Endothelial cell of umbilical vein (primary cell): ENCODE measurements around the gene PBXIP1. TPM values are rescaled to one million over a fixed set of nuclear protein-coding genes. Genes with fewer than 3 reads are reported as not detected.

Source experiments
- BruUV-seq: library from RNA; stranded (reverse); fragments of 400-500 nt; replicated peaks from 2 replicates; lab custom pipeline; 2021; lab: Mats Ljungman, UMichigan
- CTCF ChIA-PET: fragments of 300-600, 350-600 bp; sonication (Branson Sonifier 250); formaldehyde crosslinking; loops from one replicate; lab custom pipeline; 2021; ENCODE audit warnings: antibody characterized with exemption, inconsistent platforms; lab: Charles Lee
- POLR2A ChIA-PET: fragments of 300-600, 350-600 bp; sonication (Branson Sonifier 250); formaldehyde crosslinking; loops from one replicate; lab custom pipeline; 2021; ENCODE audit warnings: antibody characterized with exemption, inconsistent platforms; lab: Charles Lee
- DNase-seq: peaks from one replicate; pipeline ENCODE4 v3.0.0-alpha.2; 2011; ENCODE audit warnings: low read depth, low spot score
- FAIRE-seq: peaks from 2 replicates; lab custom pipeline; 2011; peaks lifted over from hg19 to GRCh38; lab: Jason Lieb, UNC
- H2AFZ ChIP-seq: 2 replicates; pipeline ENCODE4 v1.6.0; 2012; ENCODE audit warnings: low read depth, low read length, control low read depth, inconsistent platforms
- H3K27ac ChIP-seq: 2 replicates; pipeline ENCODE4 v1.5.1; 2011; ENCODE audit warnings: low read depth, mild to moderate bottlenecking, control low read depth, low read length, moderate library complexity; ENCODE audit not compliant: insufficient read depth
- H3K27me3 ChIP-seq, 2 experiments: 2 replicates each; pipeline versions ENCODE4 v1.6.0 to v1.6.1; 2011; ENCODE audit warnings: low read length in 2 of 2, mixed read lengths in 1 of 2; ENCODE audit not compliant: control insufficient read depth in 2 of 2, insufficient read depth in 2 of 2
- H3K36me3 ChIP-seq, 2 experiments: 2 replicates in 1 of 2; 3 replicates in 1 of 2; pipeline ENCODE4 v1.5.1; 2011; ENCODE audit warnings: low read length in 2 of 2, mild to moderate bottlenecking in 1 of 2, moderate library complexity in 1 of 2; ENCODE audit not compliant: control insufficient read depth in 2 of 2, insufficient read depth in 2 of 2; ENCODE audit errors: extremely low read depth in 1 of 2
- H3K4me1 ChIP-seq: 3 replicates; pipeline ENCODE4 v1.5.1; 2011; ENCODE audit warnings: mild to moderate bottlenecking, low read length; ENCODE audit not compliant: control insufficient read depth, insufficient read depth; ENCODE audit errors: extremely low read depth
- H3K4me2 ChIP-seq: 2 replicates; pipeline ENCODE4 v1.6.1; 2011; ENCODE audit warnings: low read length, control low read depth, mixed read lengths; ENCODE audit not compliant: insufficient read depth
- H3K4me3 ChIP-seq, 3 experiments: fragments of 200-600 bp in 1 of 3; sonication (generic), shearing (Covaris generic) in 1 of 3; replicated peaks in 1 of 3; 2 replicates each; pipeline ENCODE4 v1.5.1; 2011 to 2016; ENCODE audit warnings: control low read depth in 3 of 3, low read length in 3 of 3, mild to moderate bottlenecking in 2 of 3, inconsistent platforms in 1 of 3, low read depth in 1 of 3, moderate library complexity in 1 of 3; ENCODE audit not compliant: insufficient read depth in 1 of 3
- H3K79me2 ChIP-seq: 2 replicates; pipeline ENCODE4 v1.6.0; 2012; ENCODE audit warnings: low read length, inconsistent platforms; ENCODE audit not compliant: control insufficient read depth, insufficient read depth
- H3K9ac ChIP-seq: replicated peaks from 2 replicates; pipeline ENCODE3; 2011; ENCODE audit warnings: low read length, control low read depth; ENCODE audit not compliant: insufficient read depth; ENCODE audit errors: extremely low read depth
- H3K9me1 ChIP-seq: replicated peaks from 3 replicates; pipeline ENCODE4 v1.6.0; 2011; ENCODE audit warnings: mild to moderate bottlenecking, low read length; ENCODE audit not compliant: control insufficient read depth, insufficient read depth; ENCODE audit errors: extremely low read depth
- H3K9me3 ChIP-seq: replicated peaks from 2 replicates; pipeline ENCODE4 v1.5.1; 2012; ENCODE audit warnings: low read length, inconsistent platforms; ENCODE audit not compliant: control insufficient read depth, insufficient read depth
- H4K20me1 ChIP-seq: replicated peaks from 2 replicates; pipeline ENCODE3; 2011; ENCODE audit warnings: mild to moderate bottlenecking, low read length; ENCODE audit not compliant: control insufficient read depth, insufficient read depth; ENCODE audit errors: extremely low read depth
- POLR2A ChIP-seq: IDR thresholded peaks from 2 replicates; pipeline ENCODE4 v1.6.1; 2012; ENCODE audit warnings: low read depth, mild to moderate bottlenecking, control low read depth, low read length
- dilution Hi-C: fragments of 300-500 bp; cut with MboI; formaldehyde crosslinking; loops from one replicate; pipeline ENCODE4 v1.15.0; 2019; ENCODE audit warnings: low sequenced_read_pairs; ENCODE audit not compliant: extremely low pct_ligation_motif_present
- intact Hi-C: fragments of 100-400 bp; cut with micrococcal nuclease; formaldehyde crosslinking; loops from one replicate; pipeline ENCODE4 v1.10.0; 2022
- polyA plus RNA-seq, 4 experiments: library from polyadenylated mRNA; depleted of rRNA in 3 of 4; stranded (reverse) in 3 of 4; unstranded in 1 of 4; fragments of >200 nt; gene quantifications; 2 replicates each; pipeline versions ENCODE4 v1.2.1 to v1.2.3, GENCODE V29; 2011 to 2012; ENCODE audit warnings: missing spikeins in 1 of 4
- total RNA-seq: library from RNA; stranded (reverse); gene quantifications from 2 replicates; pipeline ENCODE4 v1.2.3, GENCODE V29; 2021
- TF ChIP-seq, protein P1 (sequence below): IDR thresholded peaks from 2 replicates; pipeline ENCODE4 v1.6.1; 2011; ENCODE audit not compliant: insufficient read depth, insufficient read length
- TF ChIP-seq, protein P2 (sequence below), 2 donors: IDR thresholded peaks; 1 replicate in 1 of 2; 2 replicates in 1 of 2; pipeline ENCODE4 v1.5.1; 2011; ENCODE audit warnings: low read length in 2 of 2, mild to moderate bottlenecking in 2 of 2, moderate library complexity in 2 of 2, control low read depth in 1 of 2, inconsistent platforms in 1 of 2, low read depth in 1 of 2; ENCODE audit not compliant: insufficient read depth in 1 of 2; ENCODE audit errors: extremely low read depth in 1 of 2

Gene PBXIP1
- total and polyA plus RNA-seq, 2 donors (not counting 3 experiments of a cell fraction or from before 2014, with no cell fraction given) = 49.4 to 54.7 TPM

DNA sequence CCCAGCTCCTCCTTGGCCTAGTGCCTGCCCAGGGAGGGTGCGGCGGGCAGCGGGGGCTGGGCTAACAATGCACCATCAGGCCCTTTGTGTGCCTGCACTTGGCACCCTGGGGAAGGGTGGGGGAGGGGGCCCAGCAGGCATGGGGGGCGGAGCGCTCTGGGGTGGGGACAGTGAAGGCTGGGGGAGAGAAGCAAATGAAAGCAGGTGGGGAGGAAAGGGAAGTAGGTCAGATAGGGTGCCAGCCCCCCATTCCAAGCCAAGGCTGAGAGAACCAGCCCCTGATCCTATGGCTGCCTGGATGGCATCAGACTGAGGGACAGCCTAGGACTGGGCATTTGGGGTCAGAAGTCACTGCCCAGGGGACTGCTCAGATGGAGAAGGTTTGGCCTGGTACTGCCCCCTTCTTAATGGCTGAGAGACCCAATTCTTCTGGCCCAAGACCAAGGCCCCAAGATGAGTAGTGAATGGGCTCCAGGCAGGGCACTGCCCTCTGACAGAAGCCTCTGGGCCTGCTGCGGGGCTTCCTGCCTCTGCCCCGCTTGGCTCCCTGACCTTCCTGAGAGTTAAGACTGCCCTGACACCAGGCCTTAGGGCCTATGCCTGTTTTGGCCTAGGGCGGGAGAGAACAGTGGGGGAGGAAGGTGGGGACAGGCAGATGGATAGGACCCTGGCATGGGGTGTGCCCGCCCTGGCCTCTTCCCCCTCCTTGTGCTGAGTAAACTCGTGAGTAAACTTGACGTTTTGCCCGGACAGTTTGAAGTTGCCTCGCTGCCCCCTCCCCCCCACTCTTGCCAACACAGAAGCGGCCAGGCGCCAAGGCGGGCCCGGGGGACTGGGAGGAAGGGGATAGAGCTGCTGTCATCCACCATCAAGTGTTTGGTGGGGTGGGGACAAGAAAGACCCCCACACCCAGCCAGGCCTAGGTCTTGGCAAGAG lies 49.4 kb upstream of the PBXIP1 start:
- Histone ChIP-seq H3K9ac (no peak overlapping the region), H2AFZ (no peak overlapping the region), H3K79me2 (peaks cover 16% of the 10 kb centered on the region), H3K4me3 (no peak overlapping the region), H3K27ac (no peak overlapping the region), H3K4me1 (peaks cover 17% of the 10 kb centered on the region), H3K27me3 (no peaks in the 10 kb centered on the region), H3K4me2 (no peak overlapping the region), H3K9me1 (no peaks in the 10 kb centered on the region), H3K9me3 (no peaks in the 10 kb centered on the region), H3K36me3 (no peaks in the 10 kb centered on the region), H4K20me1 (no peaks in the 10 kb centered on the region)
- FAIRE-seq (no peak), DNase-seq (no peak)
- CTCF ChIA-PET = interaction anchor here (1.1 to 6.5 kb wide), 4 partner anchors 9 to 39 kb away, joined by 3 to 87 read pairs (median 24); no protein-coding TSS in a partner anchor
- POLR2A ChIA-PET = interaction anchor here (0.6 kb wide), 2 partner anchors 10 to 1114 kb away, joined by 4 to 6 read pairs; no protein-coding TSS in a partner anchor
- dilution Hi-C loops = no loop called here
- TF ChIP-seq, protein P1, sequence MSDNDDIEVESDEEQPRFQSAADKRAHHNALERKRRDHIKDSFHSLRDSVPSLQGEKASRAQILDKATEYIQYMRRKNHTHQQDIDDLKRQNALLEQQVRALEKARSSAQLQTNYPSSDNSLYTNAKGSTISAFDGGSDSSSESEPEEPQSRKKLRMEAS = no peak
- no peak for TF ChIP-seq POLR2A
- TF ChIP-seq, protein P2, sequence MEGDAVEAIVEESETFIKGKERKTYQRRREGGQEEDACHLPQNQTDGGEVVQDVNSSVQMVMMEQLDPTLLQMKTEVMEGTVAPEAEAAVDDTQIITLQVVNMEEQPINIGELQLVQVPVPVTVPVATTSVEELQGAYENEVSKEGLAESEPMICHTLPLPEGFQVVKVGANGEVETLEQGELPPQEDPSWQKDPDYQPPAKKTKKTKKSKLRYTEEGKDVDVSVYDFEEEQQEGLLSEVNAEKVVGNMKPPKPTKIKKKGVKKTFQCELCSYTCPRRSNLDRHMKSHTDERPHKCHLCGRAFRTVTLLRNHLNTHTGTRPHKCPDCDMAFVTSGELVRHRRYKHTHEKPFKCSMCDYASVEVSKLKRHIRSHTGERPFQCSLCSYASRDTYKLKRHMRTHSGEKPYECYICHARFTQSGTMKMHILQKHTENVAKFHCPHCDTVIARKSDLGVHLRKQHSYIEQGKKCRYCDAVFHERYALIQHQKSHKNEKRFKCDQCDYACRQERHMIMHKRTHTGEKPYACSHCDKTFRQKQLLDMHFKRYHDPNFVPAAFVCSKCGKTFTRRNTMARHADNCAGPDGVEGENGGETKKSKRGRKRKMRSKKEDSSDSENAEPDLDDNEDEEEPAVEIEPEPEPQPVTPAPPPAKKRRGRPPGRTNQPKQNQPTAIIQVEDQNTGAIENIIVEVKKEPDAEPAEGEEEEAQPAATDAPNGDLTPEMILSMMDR (IDR thresholded peaks at IDR 0.05; ENCODE audit: extremely low read depth in 1 of 2, insufficient read depth in 1 of 2, low read depth in 1 of 2, low read length in 2 of 2) = no peak
- intact Hi-C loops = no loop called here
- BruUV-seq = no TSS peak
